ENCODE data around the gene FA2H. TPM values are rescaled to one million over a fixed set of nuclear protein-coding genes. Genes with fewer than 3 reads are reported as not detected.

FA2H gene
- total and polyA plus RNA-seq, 2 donors from 2014 or later = 4.2 to 10.3 TPM

DNA sequence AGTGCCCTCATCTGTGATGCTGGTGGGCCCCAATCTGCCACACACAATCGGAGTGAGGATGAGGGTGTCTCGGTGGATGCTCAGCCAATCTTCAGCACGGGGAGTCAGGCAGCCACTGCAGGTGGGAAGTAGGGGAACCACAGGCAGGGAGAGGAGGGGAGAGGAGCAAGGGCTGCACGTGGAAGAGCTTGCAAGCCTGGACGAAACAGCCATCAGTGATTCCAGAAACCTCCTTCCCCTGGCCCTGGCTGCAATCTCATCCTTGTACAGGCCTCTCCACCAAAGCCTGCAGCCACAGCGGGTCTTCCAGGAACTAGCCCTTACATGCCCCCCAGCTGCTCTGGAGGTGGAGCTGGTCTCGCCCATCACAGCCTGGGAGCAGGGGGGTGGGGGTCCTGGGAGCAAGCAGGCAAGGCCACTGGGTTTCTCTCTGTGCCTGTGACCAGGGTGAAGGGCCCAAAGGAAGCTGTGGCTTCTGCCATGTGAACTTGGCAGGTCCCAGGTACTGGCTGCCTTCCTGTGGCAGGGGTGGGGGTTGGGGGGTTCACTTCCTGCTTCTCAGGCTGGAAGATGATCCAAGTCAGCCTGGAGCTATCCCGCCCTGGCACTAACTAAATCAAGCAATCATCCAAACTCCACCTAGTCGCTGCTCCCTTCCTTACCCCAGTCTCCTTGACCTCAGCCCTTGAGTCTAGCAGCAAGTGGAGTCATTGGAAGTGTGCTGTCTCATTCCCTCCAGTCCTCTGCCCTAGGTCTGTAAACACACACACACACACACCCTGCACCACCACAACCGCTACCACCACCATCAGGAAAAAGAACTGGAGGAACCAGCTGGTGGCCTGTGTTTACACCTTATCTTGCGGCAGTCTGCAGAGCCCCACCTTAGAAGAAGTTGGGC is 44.6 kb downstream of the FA2H start:
- Histone ChIP-seq H3K27me3 (ENCODE audit: control insufficient read depth, insufficient read depth, low read length) (no peaks in the 10 kb centered on the region), H3K36me3 (ENCODE audit: control insufficient read depth in 2 of 3, insufficient read depth in 3 of 3, low read length in 3 of 3) (no peaks in the 10 kb centered on the region), H3K27ac (ENCODE audit: low read depth in 2 of 2, low read length in 2 of 2) (no peak overlapping the region), H3K4me1 (ENCODE audit: control insufficient read depth in 2 of 3, insufficient read depth in 2 of 3, low read depth in 1 of 3, low read length in 3 of 3) (peaks cover 0 to 2% (median 0%) of the 10 kb centered on the region in 3 donors), H3K4me3 (ENCODE audit: low read length in 3 of 3) (no peak overlapping the region), H3K9ac (ENCODE audit: low read length in 3 of 3) (no peak overlapping the region), H3K9me3 (ENCODE audit: control insufficient read depth in 2 of 3, insufficient read depth in 1 of 3, low read length in 3 of 3) (peaks cover 0 to 9% (median 3%) of the 10 kb centered on the region in 3 donors)
- intact Hi-C loops (cut with DNase I) = no loop called here
- TF ChIP-seq, protein P1, sequence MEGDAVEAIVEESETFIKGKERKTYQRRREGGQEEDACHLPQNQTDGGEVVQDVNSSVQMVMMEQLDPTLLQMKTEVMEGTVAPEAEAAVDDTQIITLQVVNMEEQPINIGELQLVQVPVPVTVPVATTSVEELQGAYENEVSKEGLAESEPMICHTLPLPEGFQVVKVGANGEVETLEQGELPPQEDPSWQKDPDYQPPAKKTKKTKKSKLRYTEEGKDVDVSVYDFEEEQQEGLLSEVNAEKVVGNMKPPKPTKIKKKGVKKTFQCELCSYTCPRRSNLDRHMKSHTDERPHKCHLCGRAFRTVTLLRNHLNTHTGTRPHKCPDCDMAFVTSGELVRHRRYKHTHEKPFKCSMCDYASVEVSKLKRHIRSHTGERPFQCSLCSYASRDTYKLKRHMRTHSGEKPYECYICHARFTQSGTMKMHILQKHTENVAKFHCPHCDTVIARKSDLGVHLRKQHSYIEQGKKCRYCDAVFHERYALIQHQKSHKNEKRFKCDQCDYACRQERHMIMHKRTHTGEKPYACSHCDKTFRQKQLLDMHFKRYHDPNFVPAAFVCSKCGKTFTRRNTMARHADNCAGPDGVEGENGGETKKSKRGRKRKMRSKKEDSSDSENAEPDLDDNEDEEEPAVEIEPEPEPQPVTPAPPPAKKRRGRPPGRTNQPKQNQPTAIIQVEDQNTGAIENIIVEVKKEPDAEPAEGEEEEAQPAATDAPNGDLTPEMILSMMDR (IDR thresholded peaks at IDR 0.05; ENCODE audit: borderline replicate concordance, extremely low read depth, insufficient read depth) = no peak
- FAIRE-seq (no peak), DNase-seq (peak in 1 of 5 donors; percentile 50)

DNA sequence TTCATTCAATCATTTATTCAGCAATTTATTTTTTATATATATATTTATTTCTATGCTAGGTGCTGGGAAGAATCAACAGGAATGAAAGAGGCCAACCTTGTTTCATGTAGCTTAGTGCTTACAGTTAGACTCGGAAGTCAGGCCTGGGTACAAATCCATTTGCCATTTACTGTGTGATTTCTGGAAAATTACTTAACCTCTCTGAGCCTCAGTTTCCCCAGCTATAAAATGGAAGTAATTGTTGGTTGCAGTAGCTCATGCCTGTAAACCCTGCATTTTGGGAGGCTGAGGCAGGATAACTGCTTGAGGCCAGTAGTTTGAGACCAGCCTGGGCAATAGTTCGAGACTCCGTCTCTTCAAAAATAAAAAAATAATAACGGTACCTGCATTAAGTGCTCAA is 46.7 kb downstream of the FA2H start:
- no peak for FAIRE-seq
- no peak for DNase-seq
- TF ChIP-seq, protein P1 (IDR thresholded peaks at IDR 0.05; ENCODE audit: borderline replicate concordance, extremely low read depth, insufficient read depth) = no peak
- Histone ChIP-seq H3K4me1 (ENCODE audit: control insufficient read depth in 2 of 3, insufficient read depth in 2 of 3, low read depth in 1 of 3, low read length in 3 of 3) (no peaks in the 10 kb centered on the region), H3K36me3 (ENCODE audit: control insufficient read depth in 2 of 3, insufficient read depth in 3 of 3, low read length in 3 of 3) (no peaks in the 10 kb centered on the region), H3K27ac (ENCODE audit: low read depth in 2 of 2, low read length in 2 of 2) (no peak overlapping the region), H3K4me3 (ENCODE audit: low read length in 3 of 3) (no peak overlapping the region), H3K9ac (ENCODE audit: low read length in 3 of 3) (no peak overlapping the region), H3K9me3 (ENCODE audit: control insufficient read depth in 2 of 3, insufficient read depth in 1 of 3, low read length in 3 of 3) (peaks cover 0 to 9% (median 3%) of the 10 kb centered on the region in 3 donors), H3K27me3 (ENCODE audit: control insufficient read depth, insufficient read depth, low read length) (no peaks in the 10 kb centered on the region)
- intact Hi-C loops (cut with DNase I) = no loop called here

DNA sequence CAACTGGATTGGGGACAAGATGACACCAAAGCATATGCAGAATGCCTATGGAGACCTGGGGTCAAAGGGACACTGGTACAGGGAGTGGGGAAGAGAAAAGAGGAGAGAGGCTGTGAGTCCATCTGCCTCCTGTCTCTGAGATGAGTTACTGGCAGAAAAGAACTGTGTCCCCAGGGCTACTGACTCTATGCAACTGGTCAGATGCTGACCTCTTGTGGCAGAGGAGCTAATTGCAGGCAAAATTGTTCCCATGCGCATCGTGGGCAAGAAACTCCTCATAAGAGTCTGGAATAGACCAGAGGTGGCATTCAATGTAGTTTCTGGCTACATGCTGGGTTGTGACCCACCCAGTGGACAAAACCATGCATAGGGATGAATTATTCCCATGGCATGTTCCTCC is 47.9 kb downstream of the FA2H start:
- H3K27me3 ChIP-seq (ENCODE audit: control insufficient read depth, insufficient read depth, low read length) = no peaks in the 10 kb centered on the region
- DNase-seq (no peak), FAIRE-seq (no peak)
- no peak overlapping the region for H3K27ac ChIP-seq (ENCODE audit: low read depth in 2 of 2, low read length in 2 of 2)
- intact Hi-C loops (cut with DNase I) = no loop called here
- H3K4me1 ChIP-seq (ENCODE audit: control insufficient read depth in 2 of 3, insufficient read depth in 2 of 3, low read depth in 1 of 3, low read length in 3 of 3) = no peaks in the 10 kb centered on the region
- TF ChIP-seq, protein P1 (IDR thresholded peaks at IDR 0.05; ENCODE audit: borderline replicate concordance, extremely low read depth, insufficient read depth) = no peak
- no peaks in the 10 kb centered on the region for H3K36me3 ChIP-seq (ENCODE audit: control insufficient read depth in 2 of 3, insufficient read depth in 3 of 3, low read length in 3 of 3)
- no peak overlapping the region for H3K4me3 ChIP-seq (ENCODE audit: low read length in 3 of 3)
- no peak overlapping the region for H3K9ac ChIP-seq (ENCODE audit: low read length in 3 of 3)
- peaks cover 0 to 9% (median 3%) of the 10 kb centered on the region in 3 donors for H3K9me3 ChIP-seq (ENCODE audit: control insufficient read depth in 2 of 3, insufficient read depth in 1 of 3, low read length in 3 of 3)

All from kidney (tissue), 14 donors.